ENCODE results near the gene METTL9.

- TF ChIP-seq POLR2A (IDR thresholded peaks at IDR 0.05) (no peak), CTCF (IDR thresholded peaks at IDR 0.05) (no peak), EP300 (IDR thresholded peaks at IDR 0.05) (no peak)
These were observed 35.7 kb upstream of the METTL9 start for GRCh38 chr16:21563676-21564075.

All from tibial nerve (tissue), 4 donors.